Neutrophil (primary cell): ENCODE data around the gene STX16.

Source experiments
- H3K27ac ChIP-seq: fragments of 200-600 bp; sonication (generic); 2 replicates; pipeline ENCODE4 v1.5.1; 2016; ENCODE audit warnings: mild to moderate bottlenecking, moderate library complexity
- H3K27me3 ChIP-seq: fragments of 200-600 bp; sonication (generic); 2 replicates; pipeline ENCODE4 v1.6.0; 2016; ENCODE audit warnings: mild to moderate bottlenecking
- H3K36me3 ChIP-seq: fragments of 200-600 bp; sonication (generic); 2 replicates; pipeline ENCODE4 v1.5.1; 2017
- H3K4me1 ChIP-seq, 2 experiments: fragments of 200-600 bp in 1 of 2; sonication (generic) in 1 of 2; 1 replicate in 1 of 2; 2 replicates in 1 of 2; pipeline versions ENCODE4 v1.5.1 to v1.6.1; 2013 to 2016; ENCODE audit warnings: low read depth in 1 of 2, low read length in 1 of 2, mild to moderate bottlenecking in 1 of 2, moderate library complexity in 1 of 2; ENCODE audit not compliant: control insufficient read depth in 1 of 2, insufficient read depth in 1 of 2
- H3K4me3 ChIP-seq, 2 experiments: fragments of 200-600 bp in 1 of 2; sonication (generic) in 1 of 2; 1 replicate in 1 of 2; 2 replicates in 1 of 2; pipeline ENCODE4 v1.5.1; 2013 to 2016; ENCODE audit warnings: low read depth in 1 of 2, low read length in 1 of 2, mild to moderate bottlenecking in 1 of 2, moderate library complexity in 1 of 2
- H3K9me3 ChIP-seq: fragments of 200-600 bp; sonication (generic); 2 replicates; pipeline ENCODE4 v1.5.1; 2016
- CTCF ChIP-seq: fragments of 200-600 bp; sonication (generic); IDR thresholded peaks from 2 replicates; pipeline ENCODE4 v1.5.1; 2016; ENCODE audit warnings: antibody characterized with exemption

Gene STX16

GRCh38 chr20:58626051-58626450, 25.0 kb upstream of the STX16 start:
- H3K4me3 ChIP-seq: no peak overlapping the region
- peaks cover 13% of the 10 kb centered on the region for H3K27me3 ChIP-seq
- H3K36me3 ChIP-seq: no peaks in the 10 kb centered on the region
- H3K4me1 ChIP-seq: no peaks in the 10 kb centered on the region
- no peaks in the 10 kb centered on the region for H3K9me3 ChIP-seq
- no peak overlapping the region for H3K27ac ChIP-seq
- no peak for TF ChIP-seq CTCF

- no peak for TF ChIP-seq CTCF
- no peak overlapping the region for H3K27ac ChIP-seq
Measured at GRCh38 chr20:58627212-58628072, 23.6 kb upstream of the STX16 start.

GRCh38 chr20:58628491-58629214, 22.4 kb upstream of the STX16 start:
- Histone ChIP-seq H3K9me3 (no peaks in the 10 kb centered on the region), H3K36me3 (no peaks in the 10 kb centered on the region), H3K27me3 (peaks cover 8% of the 10 kb centered on the region), H3K4me3 (no peak overlapping the region), H3K27ac (no peak overlapping the region), H3K4me1 (no peaks in the 10 kb centered on the region)
- no peak for TF ChIP-seq CTCF

More at GRCh38 chr20:58627212-58628072, 23.6 kb upstream of the STX16 start:
- Histone ChIP-seq H3K4me3 (no peak overlapping the region), H3K9me3 (no peaks in the 10 kb centered on the region), H3K27me3 (no peaks in the 10 kb centered on the region), H3K36me3 (no peaks in the 10 kb centered on the region), H3K4me1 (no peaks in the 10 kb centered on the region)

- Histone ChIP-seq H3K4me3 (no peak overlapping the region), H3K9me3 (no peaks in the 10 kb centered on the region), H3K27ac (no peak overlapping the region), H3K4me1 (no peaks in the 10 kb centered on the region), H3K27me3 (peaks cover 13% of the 10 kb centered on the region), H3K36me3 (no peaks in the 10 kb centered on the region)
- TF ChIP-seq CTCF: no peak
Measured at GRCh38 chr20:58629215-58629580, 21.9 kb upstream of the STX16 start.

- peaks cover 22% of the 10 kb centered on the region for H3K27me3 ChIP-seq
- H3K27ac ChIP-seq: no peak overlapping the region
- H3K4me1 ChIP-seq: no peaks in the 10 kb centered on the region
- H3K36me3 ChIP-seq: no peaks in the 10 kb centered on the region
- H3K9me3 ChIP-seq: no peaks in the 10 kb centered on the region
- TF ChIP-seq CTCF: no peak
- no peak overlapping the region for H3K4me3 ChIP-seq
Measured at GRCh38 chr20:58630063-58630462, 21.0 kb upstream of the STX16 start.
